GM12801 (cell line): Measurements from ENCODE around the gene FHOD3.

Experiments
- TF ChIP-seq, protein P1 (sequence below): IDR thresholded peaks from one replicate; pipeline ENCODE4 v1.5.1; 2011; ENCODE audit warnings: control low read depth; ENCODE audit not compliant: insufficient read length; ENCODE audit errors: extremely low read depth

Gene FHOD3

DNA sequence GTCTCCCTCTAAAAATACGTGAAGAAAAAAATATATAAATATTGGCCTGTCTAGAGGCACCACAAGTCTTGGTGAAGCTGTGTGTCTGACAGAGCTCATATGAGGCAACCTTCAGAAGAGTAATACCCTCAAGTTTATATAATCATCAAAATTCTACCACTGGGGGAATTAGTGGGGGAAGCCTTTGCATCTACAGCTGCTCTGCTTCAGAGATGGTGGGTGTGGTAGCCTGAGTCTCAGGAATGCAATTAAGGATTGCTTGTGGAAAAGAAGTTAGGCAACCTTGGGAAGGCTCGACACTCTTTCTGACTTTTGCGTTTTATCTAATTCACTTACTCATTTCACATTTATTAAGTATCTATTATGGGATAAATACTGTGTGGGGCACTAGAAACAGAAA, 513.9 kb downstream of the FHOD3 start:
- TF ChIP-seq, protein P1, sequence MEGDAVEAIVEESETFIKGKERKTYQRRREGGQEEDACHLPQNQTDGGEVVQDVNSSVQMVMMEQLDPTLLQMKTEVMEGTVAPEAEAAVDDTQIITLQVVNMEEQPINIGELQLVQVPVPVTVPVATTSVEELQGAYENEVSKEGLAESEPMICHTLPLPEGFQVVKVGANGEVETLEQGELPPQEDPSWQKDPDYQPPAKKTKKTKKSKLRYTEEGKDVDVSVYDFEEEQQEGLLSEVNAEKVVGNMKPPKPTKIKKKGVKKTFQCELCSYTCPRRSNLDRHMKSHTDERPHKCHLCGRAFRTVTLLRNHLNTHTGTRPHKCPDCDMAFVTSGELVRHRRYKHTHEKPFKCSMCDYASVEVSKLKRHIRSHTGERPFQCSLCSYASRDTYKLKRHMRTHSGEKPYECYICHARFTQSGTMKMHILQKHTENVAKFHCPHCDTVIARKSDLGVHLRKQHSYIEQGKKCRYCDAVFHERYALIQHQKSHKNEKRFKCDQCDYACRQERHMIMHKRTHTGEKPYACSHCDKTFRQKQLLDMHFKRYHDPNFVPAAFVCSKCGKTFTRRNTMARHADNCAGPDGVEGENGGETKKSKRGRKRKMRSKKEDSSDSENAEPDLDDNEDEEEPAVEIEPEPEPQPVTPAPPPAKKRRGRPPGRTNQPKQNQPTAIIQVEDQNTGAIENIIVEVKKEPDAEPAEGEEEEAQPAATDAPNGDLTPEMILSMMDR = no peak

DNA sequence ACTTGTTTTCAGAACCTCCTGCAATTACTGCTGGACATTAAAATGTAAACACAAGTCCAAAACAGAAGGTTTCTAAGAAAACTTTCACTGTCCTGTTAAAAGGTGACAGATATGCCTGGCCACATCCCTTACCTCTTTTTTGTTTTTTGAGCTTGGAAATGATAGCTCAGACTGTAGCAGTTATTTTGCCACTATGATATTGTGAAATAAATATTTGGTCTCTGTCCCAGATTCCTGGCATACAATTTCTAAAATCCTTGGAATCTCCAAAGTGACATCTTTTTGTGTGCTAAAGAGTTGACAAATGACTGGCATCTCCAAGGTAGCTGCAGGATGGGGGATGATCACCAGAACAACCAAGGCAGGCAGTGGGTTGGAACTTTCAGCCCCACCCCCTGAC, 514.4 kb downstream of the FHOD3 start:
- TF ChIP-seq, protein P1 = no peak

DNA sequence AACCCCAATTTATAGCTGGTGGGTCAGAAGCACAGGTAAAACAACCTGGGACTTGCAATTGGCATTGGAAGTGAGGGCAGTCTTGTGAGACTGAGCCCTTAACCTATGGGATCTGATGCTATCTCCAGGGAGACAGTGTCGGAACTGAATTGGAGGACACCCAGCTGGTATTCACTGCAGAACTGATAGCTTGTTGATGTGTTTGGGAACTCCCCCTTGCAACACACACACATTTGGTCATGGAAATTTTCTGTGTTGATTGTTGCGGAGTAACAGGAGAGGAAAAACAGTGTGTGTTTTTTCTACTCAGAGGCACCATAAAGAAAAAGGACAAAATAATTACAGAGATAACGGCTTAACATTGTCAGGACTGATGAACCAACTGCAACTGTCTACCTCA, 515.2 kb downstream of the FHOD3 start:
- TF ChIP-seq, protein P1 = no peak

DNA sequence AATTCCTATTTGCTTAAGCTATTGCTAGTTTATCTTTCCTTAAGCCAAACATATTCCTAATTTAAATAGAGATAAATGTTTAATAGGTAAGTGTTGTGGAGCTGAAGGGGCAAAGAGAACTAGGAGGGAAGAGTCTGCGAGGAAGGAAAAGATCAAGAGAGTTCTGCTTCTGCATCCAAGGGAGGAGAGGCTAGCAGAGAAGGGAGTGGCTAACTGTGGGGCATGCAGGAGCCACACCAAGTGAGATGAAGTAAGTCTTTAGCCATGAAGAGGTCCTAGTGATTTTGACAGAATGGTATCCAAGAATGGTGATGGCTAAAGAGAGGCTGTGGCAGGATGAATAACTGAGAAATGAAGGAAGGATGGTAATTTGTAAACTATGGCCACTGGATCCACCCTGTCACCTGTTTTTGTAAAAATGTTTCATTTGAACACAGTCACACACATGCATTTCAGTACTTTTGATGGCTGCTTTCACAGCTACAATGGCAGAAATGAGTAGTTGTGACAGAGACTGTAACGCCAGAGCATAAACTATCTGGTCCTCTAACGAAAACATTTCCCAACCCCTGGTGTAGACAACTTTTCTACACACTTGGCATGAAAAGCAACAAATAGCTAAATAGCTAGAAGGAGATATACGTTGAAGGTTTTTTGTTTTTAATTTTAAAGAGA, 515.7 kb downstream of the FHOD3 start:
- TF ChIP-seq, protein P1 = no peak

DNA sequence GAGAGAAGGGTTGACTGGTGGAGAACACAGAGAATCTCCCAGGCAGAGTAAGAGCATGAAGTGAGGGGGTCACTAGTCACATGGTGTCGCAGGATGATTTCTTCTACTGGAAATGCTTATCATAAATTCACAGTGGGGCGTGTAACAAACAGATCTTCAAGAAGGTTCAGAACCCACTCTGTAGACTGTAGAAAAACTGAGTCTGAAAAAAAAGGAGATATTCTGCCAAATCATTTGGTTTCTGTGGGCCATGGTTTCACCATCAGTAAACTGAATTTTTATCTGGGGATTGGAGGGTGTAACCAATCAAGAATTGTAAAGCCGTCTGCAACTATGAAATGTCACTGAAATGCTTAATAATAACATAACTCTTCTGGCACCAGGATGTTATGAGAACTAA, 516.3 kb downstream of the FHOD3 start:
- TF ChIP-seq, protein P1 = no peak

DNA sequence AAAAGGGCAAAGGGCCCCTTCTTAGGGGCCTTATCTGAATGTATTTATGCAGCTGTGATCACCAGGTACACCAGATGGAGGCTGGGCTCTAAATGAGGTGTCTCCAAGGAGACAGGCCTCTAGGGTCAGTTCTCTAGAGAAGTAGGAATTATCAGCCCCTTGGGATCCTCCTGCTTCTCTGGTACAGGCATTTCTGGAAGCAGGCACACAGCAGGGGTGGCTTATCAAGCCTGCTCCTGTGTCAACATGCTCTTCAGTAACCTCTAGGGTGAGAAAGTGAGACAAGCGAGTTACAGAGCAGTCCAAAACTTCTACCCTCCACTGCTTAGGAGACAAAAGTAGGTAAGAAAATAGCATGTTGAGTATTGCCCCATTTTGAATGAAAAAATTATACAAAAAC, 517.5 kb downstream of the FHOD3 start:
- TF ChIP-seq, protein P1 = no peak

DNA sequence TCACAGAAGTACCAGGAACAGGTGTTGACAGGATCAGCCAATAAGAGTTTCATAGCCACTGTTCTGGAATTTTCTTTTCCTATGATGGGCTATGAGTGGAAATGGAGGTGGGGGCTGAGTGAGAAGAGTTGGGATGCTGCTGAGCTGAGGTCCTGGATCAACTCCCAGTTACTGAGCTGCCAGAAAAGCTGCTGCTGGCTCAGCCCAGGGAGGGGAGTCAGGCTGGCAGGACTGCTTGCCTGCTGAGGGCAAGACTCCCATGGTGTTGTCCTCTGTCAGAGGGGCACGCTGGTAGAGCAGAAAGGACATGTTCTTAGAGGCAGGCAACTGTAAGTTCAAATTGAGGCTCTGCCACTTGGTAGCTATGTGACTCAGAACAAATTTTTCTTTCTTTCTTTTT, 519.5 kb downstream of the FHOD3 start:
- TF ChIP-seq, protein P1 = no peak
